Right hindlimb (tissue), 1 donor: ENCODE results near the gene TAC3.
A peak's percentile ranks its signal among the peaks of the same experiment; 100 is the strongest.
"Not testable (repeated sequence)": the region's sequence is repeated elsewhere in the genome, so short reads cannot be mapped to it uniquely, and the experiment has no call there.

Experiments
- DNase-seq: peaks from one replicate; pipeline ENCODE4 v3.0.0-alpha.2; 2018

The TAC3 gene

DNA sequence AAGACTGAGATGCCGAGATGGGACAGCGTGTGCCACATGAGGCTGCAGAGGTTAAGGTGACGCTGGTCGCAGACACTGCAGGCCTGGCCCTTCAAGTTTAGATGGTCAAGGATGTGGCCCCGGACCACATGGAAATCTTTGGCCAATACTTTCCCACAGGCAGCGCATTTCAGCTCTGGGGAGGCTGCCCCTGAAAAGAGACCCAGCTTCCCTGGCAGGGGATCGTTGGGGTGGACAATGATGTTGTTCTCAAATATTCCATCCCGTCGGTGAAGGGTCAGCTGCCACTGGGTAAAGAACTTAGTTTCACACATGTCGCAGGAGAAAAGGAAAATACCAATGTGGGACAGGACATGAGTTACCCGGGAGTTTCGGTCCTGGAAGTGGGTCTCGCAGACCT is 12.9 kb downstream of the TAC3 start:
- no peak for DNase-seq

DNA sequence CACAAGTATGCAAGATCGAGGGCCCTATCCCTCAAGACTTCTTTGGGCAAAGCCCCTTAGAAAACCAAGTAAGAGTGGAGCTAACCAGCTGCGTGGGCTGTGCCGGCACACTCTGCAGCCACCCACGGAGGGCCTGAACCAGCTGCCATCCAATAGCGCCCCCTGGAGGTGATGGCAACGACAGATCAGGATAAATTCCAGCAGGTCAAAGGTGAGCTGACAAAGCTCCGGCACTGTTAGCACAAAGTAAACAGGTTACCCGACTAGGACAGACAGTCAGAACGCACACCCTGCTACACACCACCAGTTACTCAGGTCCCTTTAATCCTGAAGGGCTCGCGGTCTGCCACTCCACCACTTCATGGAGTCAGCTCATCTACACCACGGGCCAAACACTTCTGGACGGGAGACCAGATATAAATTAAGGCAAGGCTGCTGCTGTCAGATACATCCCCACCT is 14.9 kb downstream of the TAC3 start:
- DNase-seq = no peak

DNA sequence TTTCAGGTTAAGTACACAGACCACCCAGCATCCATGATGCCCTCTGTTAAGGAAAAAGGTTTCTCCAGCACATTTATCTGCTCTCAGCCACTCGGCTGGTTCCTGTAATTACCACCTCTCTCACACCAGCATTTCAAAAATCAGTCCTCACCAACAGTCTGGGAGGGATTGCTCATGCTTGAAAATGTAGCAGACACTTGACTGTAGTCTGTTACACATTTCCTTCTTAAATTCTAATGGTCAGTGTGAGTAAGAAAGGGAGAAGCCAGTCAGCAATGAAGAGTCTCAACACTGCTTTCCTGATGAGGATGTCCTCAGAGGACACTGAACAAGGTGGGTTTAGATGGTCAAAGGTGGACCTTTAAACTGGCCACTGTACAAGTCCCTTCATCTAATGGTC is 15.9 kb downstream of the TAC3 start:
- no peak for DNase-seq

DNA sequence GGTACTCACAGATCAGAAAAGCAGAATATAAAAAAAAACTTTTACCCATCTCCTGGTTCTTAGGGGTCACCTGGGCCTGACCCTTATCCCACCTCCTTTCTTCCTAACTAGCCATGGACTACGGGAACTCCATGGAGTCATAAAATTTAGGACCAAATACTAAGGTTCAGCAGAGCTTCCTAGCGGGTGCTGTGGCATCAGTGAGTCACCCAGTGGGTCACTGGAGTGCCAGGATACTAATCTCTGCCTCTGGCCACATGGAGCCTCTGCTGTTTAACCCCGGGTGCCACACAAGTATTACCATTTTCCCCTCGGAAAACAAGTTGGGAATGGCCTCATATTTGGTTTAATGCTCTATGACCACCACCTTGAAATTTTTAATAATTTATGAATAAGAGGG is 16.9 kb downstream of the TAC3 start:
- no peak for DNase-seq

DNA sequence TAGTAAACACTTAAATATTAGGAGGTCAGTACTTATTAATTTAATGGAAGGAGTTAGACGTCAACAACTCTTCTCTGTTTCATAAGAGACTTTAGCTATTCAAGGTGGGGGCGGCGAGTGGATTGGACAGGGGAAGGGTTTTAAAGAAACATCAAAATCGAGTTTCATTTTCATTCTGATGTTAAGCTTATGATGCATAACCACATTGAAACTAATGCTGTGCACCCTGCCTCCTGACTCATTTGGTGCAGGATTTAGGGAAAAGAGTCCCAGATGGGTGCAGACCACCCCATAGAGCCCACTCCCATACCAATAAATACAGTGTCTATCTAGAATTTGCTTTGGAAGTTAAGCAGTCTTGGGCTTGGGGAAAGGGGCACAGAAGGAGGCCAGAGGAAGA is 17.3 kb downstream of the TAC3 start:
- no peak for DNase-seq

DNA sequence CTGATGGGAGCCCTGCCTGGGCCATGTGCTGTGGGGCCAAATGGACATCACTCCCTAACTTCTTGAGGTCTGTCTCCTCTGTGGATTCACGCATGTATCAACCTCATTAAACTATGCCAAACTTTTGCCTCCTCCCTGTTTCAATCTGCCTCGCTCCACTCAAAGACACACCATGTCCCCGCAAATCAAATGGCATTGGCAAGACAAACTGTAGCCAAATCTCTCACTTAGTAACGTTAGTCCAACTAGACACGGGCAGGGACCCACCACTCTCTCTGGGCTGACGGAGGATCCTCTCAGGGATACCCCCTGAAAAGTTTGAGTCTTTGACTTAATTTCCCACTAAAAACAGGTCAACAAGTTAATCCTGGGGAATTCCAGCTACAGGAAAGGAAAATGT is 18.0 kb downstream of the TAC3 start:
- no peak for DNase-seq

DNA sequence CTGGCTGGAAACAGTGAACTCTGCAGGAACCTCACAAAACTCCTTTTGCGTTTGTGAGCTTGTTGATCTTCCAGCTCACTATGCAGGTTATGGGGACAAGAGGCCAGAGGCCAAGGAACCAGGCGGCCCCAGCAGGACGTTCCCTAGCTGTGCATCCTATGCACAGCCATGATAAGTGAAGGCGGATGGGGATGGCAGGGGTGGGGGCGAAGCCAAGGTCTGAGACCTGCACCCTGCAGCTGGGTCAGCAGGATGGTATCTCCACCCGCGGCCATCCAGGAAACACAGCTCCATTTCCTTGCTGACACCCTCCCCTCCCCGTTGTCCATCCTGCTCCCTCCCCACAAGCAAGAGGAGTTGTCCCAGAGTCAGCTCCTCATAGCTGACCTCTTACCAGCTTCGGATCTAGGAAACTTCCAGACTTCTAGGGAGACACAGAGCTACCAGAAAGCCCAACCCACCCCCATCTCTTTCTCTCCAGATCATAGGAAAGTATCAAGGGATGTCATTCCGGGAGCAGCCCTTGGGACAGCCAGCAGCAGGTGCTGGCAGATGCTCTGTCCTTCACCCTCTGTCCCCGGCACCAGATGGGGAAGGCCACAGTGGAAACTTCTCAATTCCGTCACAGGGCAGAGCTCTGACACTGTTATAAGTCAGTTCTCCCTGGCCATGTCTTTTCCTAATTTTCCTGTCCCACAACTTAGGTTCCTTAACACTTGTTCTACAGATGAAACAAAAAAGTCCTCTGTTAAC is 19.4 kb downstream of the TAC3 start:
- no peak for DNase-seq

DNA sequence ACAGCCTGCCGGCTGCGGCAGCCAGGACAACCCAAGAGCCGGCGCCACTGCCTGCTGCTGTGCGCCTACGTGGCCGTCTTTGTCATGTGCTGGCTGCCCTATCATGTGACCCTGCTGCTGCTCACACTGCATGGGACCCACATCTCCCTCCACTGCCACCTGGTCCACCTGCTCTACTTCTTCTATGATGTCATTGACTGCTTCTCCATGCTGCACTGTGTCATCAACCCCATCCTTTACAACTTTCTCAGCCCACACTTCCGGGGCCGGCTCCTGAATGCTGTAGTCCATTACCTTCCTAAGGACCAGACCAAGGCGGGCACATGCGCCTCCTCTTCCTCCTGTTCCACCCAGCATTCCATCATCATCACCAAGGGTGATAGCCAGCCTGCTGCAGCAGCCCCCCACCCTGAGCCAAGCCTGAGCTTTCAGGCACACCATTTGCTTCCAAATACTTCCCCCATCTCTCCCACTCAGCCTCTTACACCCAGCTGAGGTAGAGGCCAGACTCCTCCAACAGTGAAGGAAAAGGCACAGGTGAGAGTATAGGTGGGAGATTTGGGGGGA is 20.3 kb downstream of the TAC3 start:
- DNase-seq = no peak

DNA sequence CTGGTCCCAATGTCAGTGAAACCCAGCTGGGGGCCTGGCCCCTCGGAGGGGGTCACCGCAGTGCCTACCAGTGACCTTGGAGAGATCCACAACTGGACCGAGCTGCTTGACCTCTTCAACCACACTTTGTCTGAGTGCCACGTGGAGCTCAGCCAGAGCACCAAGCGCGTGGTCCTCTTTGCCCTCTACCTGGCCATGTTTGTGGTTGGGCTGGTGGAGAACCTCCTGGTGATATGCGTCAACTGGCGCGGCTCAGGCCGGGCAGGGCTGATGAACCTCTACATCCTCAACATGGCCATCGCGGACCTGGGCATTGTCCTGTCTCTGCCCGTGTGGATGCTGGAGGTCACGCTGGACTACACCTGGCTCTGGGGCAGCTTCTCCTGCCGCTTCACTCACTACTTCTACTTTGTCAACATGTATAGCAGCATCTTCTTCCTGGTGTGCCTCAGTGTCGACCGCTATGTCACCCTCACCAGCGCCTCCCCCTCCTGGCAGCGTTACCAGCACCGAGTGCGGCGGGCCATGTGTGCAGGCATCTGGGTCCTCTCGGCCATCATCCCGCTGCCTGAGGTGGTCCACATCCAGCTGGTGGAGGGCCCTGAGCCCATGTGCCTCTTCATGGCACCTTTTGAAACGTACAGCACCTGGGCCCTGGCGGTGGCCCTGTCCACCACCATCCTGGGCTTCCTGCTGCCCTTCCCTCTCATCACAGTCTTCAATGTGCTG is 21.0 kb downstream of the TAC3 start:
- no peak for DNase-seq

DNA sequence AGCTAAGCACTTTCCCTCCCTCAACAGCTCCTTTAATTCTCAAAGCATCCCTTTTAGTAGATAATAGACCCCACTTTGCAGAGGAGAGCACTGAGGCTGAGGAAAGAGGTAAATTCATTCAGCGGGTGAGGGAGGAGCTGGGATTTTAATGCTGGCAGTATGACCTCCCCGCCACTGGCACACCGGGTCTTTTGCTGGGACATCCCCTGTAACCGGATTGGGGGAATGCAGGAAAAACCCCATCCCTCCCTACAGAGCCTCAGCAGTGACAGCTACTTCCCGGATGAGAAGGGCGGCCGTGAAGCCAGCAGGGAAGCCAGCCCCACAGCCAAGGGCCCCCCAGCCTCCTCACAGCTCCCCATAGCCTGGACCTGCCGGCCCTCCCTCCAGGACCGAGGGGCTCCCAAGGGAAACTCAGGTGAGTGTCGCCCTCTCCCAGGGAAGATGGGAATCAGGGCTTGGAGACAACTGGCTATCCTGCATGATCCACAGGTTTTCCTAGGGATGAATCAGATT is 22.0 kb downstream of the TAC3 start:
- no peak for DNase-seq

DNA sequence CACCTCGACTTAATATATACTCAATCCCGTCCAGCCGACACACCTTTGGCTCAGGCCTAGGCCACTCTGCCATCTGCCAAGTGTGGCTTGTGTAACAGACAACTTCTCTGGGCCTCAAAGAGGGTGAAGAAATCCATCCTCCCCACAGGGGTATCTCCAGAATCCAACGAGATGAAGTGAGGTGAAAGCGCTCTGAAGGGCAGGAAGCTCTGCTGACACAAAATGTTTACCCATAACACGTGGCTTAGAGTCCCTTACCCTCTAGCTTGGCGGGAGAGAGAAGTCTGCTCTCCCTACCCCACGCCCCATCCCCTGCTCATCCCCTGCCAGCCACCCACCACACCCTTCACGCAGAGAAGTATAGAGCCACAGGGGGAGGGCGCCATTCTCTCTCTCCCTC is 23.0 kb downstream of the TAC3 start:
- DNase-seq = no peak

DNA sequence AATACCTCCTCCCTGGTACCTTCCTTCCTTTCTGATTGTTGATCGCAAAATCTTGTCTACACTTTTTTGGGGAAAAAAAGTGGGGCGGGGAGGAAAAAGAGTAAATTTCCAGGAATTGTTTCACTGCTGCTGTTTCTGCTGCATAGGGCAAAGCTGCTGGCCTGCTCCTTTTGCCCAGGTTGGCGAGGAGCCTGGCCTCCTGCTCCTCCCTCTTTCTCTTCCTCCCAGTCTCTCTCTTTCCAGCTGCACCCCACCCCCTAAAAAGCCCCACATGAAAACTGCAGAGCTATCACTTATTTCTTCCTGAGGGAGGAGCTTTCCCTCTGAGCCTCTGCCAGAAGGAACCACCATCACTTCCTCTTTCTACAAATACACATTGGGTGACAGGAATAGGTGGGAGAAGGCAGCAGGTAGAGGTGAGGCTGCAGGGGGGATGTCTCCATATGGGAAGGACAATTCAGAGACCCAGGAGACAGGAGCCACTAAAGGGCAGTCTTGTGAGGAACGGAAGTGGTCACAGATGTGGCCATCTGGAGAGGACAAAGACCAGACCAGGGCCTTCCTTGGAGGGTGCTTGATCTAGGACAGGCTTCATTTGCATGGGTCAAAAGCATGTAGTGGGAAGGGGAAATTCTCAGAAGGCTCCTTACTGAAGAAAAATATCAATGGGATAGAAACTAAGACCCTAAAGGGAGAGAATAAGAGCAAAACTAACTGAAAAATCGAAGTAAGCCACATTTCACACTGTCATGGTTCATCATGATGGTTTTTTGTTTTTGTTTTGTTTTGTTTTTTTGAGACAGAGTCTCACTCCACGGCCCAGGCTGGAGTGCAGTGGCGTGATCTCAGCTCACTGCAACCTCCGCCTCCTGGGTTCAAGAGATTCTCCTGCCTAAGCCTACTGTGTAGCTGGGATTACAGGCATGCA is 24.7 kb downstream of the TAC3 start:
- peak; percentile 6 for DNase-seq

DNA sequence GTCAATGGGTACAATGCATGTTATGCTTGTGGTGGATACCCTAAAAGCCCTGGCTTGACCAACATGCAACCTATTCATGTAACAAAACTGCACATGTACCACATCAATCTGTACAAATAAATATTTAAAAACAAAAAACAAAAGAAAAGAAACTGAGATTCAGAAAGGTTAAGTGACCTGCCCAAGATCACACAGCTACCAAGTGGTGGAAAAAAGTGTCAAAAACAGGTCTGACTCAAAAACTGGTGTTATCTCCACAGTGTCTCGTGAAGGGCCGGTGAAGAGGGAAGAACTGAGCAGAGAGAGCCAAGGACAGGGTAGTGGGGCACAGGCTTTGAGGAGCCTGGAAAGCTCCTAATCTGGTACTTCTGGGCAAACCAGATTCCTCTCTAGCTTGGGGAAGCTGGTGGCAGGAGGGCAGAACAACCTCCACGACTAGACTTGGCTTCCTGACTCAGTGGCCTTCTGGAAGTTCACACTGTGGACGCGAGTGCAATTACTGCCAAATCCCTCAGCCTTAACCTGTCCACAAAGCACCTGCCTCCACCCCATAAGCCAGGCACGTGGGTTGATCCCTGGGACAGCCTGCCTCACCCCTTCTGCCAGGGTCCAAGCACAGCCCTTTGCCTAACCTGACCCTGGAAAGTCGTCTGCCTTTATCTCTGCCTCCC is 25.5 kb downstream of the TAC3 start:
- peak; percentile 16 for DNase-seq

DNA sequence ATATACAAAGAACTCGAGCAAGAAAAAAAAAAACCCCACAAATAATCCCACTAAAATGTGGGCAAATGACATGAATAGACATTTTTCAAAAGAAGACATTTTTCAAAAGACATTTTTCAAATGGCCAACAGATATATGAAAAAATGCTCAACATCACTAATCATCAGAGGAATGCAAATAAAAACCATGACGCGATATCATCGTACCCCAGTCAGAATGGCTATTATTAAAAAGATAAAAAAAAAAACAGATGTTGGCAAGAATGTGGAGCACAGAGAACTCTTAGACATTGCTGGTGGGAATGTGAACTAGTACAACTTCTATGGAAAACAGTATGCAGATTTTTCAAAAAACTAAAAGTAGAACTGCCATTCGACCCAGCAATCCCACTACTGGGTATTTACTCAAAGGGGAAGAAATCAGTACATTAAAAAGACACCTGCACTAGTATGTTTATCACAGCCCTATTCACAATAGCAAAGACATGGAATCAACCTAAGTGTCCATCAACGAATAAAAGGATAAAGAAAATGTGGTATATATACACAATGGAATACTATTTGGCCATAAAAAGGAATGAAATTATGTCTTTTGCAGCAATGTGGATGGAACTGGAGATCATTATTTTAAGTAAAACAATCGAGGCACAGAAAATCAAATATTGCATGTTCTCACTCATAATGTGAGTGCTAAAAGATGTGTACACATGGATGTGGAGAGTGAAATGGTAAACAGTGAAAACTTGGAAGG is 26.3 kb downstream of the TAC3 start:
- DNase-seq = no peak

DNA sequence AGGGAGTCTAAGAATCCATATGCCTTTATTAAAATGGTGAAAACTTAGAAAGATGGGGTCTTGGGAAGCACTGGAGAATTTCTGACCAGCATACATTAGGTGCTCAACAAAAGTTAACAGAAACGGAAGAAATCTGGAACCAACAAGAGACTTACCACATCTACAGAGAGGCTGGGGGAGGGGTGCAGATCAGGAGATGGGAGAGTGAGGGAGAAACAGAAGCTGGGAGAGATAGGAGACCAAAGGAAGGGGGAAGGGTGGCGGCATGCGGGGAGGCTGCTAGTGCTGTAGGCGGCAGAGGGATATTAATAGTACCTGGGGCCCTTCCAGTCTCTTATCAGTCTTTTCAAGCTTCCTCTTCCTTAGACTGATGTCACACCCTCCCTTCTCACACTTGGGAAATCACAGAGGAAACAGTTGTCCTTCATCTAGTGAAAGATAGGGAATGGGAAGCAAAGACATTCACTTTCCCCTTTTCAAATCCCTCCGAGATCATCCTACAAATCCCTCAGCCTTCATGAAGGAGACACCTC is 28.1 kb downstream of the TAC3 start:
- peak; percentile 15 for DNase-seq

DNA sequence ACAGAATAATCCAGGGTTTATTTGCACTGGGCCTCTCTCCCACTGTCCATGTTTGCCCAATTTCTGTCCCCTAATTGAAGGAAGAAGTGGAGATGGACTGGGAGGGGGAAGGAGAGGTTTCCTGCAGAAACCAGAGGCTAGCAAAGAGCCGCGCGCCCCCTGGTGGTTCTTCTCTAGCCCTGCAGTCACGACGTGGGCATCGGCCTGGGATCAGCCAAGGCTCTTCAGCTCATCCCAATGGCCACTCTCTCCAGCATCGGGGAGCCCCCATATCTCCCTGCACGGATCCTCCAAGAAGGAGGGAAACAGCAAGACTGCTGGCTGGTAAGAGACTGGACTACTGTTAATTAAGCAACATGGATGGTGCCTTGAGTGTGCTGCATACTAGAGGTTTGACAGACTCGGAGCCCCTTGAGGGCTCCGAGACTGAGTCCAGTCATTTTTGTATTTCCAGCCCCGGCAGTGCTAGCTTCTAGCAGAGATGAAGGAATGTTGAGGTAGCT is 28.7 kb downstream of the TAC3 start:
- DNase-seq = peak; percentile 84

DNA sequence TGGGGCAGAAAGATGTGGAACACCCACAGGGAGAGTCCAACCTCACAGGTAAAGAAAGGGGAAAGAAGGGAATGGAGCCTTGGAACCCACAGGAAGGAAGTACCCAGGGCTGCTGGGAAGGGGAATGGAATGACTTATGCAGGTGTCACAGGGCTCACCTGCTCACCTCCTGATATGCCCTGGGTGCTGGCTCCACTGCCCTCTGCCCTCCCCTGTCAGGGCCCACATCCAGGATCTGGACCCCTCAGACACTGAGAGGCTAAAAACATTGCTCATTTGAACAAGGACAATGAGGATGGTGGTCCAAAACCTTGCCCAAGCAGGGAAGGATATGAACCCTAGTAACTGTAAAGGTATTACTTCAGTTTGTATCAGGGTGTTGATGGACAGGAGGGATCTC is 29.3 kb downstream of the TAC3 start:
- no peak for DNase-seq

DNA sequence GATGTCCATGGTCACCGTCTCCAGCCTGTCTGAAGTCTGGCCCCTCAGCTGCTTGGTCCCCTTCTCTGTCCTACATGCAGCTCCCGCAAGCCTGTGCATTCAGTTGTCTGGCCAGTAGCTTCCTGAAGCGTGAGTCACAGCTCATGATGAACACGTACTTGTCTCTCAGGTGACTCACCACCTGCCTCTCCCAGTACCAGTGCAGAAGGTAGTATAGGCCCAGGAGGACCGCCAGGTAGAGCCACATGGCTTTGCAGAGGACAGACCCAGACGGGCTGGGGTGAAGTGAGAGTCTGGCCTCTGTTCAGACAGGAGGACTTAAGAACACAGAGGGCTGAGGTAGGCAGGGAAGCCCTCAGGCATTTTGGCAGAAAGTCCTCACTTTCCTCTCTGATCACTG is 30.6 kb downstream of the TAC3 start:
- DNase-seq = not testable (repeated sequence)

DNA sequence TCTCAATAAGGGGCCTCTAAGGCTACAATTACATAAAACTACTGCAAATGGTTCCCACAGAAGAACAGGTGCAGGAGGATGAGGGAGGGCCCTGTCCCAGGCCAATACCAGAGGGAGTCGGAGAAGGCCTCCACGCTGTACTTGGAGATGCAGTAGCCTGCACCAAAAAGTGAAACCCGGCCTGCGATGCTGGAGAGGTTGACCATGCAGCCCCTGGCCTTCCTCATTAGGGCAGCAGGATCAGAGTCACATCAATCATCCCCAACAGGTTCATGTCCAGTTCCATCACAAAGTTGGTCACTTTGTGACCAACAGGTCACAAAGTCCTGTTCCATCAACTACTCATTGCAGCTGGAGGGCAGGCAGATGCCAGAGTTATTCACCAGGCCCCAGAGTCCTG is 32.9 kb downstream of the TAC3 start:
- DNase-seq = no peak

DNA sequence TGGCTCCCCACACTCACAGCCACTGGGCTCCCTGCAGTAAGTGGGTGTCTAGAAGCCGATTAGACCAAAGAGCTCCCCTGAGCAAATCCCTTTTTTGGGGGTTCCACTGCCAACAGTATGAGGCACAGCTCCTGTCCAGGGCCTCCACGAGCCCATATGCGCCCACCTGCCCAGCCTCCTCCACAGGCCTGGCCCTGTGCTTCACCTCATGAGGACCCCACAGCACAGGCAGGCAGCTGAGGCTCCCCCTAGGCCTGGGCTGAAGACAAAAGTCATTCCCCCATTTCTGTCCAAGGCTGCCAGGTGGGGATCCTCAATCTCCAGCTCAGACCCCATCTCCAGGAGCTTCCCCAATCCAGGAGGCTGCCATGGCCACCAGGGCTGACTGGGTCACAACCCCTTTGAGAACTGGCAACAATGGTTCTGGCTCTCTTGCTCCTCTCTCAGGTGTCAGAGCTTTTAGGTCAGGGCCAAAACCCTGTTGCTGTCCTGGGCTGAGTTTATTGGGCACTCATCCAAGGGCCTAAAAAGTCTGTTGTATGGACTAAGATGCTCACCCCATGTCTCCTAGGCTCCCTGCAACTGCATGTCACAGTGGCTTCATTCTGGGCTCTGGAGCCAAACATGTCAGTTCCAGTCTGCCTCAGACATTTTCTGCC is 33.6 kb downstream of the TAC3 start:
- not testable (repeated sequence) for DNase-seq
